Liver (tissue), 3 donors: Measurements from ENCODE around the gene LRRC26.
"Not testable (repeated sequence)": the region's sequence is repeated elsewhere in the genome, so short reads cannot be mapped to it uniquely, and the experiment has no call there.

ENCODE experiments used
- CTCF ChIP-seq: fragments of 150-350 bp; IDR thresholded peaks from 2 replicates; pipeline ENCODE4 v1.5.1; 2017; ENCODE audit warnings: improper control_type of control experiment, low read depth, low read length; ENCODE audit not compliant: missing input control
- EGR1 ChIP-seq, 2 donors: IDR thresholded peaks; 2 replicates each; pipeline ENCODE4 v1.6.1; 2016 to 2018; ENCODE audit warnings: antibody characterized with exemption in 2 of 2, low read depth in 2 of 2
- donor health status: healthy.
- donor health status: healthy.

DNA sequence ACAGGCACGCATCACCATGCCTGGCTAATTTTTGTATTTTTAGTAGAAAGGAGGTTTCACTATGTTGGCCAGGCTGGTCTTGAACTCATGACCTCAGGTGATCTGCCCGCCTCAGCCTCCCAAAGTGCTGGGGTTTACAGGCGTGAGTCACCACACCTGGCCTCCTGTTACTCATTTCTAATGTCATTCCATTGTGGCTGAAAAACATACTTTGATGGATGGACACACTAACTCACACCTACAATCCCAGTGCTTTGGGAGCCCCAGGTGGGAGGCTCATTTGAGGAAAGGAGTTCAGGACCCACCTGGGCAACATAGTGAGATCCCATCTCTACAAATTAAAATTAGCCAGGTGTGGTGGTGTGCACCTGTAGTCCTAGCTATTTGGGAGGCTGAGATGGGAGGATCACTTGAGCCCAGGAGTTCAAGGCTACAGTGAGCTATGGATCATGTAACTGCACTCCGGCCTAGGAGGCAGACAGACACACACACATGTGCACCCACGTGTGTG lies 45.8 kb downstream of the LRRC26 start:
- TF ChIP-seq CTCF; EGR1 (IDR thresholded peaks at IDR 0.05; ENCODE audit: low read depth in 2 of 2): not testable (repeated sequence)
